ENCODE measurements around the gene COMMD1. TPM values are rescaled to one million over a fixed set of nuclear protein-coding genes. Genes with fewer than 3 reads are reported as not detected.

Gene COMMD1
- total RNA-seq, 6 donors from 2014 or later = 27.0 to 59.7 (median 35.6) TPM

DNA sequence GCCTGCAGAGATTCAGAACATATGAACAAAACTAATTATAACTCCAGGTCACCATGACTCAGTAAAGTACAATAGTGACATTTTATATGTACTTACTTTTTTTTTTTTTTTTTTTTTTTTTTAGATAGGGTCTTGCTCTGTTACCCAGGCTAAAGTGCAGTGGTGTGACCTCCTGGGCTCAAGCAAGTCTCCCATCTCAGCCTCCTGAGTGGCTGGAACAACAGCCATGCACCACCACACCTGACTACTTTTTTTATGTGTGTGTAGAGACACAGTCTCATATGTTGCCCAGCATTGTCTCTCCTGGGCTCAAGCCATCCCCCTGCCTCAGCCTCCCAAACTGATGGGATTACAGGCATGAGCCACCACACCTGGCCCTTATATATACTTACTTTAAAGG lies 159.8 kb downstream of the COMMD1 start:
- no peaks in the 10 kb centered on the region for H3K4me1 ChIP-seq
- H3K36me3 ChIP-seq = no peaks in the 10 kb centered on the region
- no peaks in the 10 kb centered on the region for H3K27me3 ChIP-seq
- ATAC-seq (ENCODE audit: low FRiP score in 2 of 2) (no peak), DNase-seq (no peak)
- no peak for TF ChIP-seq POLR2A (IDR thresholded peaks at IDR 0.05)
- TF ChIP-seq, protein P1, sequence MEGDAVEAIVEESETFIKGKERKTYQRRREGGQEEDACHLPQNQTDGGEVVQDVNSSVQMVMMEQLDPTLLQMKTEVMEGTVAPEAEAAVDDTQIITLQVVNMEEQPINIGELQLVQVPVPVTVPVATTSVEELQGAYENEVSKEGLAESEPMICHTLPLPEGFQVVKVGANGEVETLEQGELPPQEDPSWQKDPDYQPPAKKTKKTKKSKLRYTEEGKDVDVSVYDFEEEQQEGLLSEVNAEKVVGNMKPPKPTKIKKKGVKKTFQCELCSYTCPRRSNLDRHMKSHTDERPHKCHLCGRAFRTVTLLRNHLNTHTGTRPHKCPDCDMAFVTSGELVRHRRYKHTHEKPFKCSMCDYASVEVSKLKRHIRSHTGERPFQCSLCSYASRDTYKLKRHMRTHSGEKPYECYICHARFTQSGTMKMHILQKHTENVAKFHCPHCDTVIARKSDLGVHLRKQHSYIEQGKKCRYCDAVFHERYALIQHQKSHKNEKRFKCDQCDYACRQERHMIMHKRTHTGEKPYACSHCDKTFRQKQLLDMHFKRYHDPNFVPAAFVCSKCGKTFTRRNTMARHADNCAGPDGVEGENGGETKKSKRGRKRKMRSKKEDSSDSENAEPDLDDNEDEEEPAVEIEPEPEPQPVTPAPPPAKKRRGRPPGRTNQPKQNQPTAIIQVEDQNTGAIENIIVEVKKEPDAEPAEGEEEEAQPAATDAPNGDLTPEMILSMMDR (IDR thresholded peaks at IDR 0.05) = no peak
- no peak for TF ChIP-seq POLR2AphosphoS5 (IDR thresholded peaks at IDR 0.05)
- no peak for TF ChIP-seq EP300 (IDR thresholded peaks at IDR 0.05)
- no peaks in the 10 kb centered on the region for H3K9me3 ChIP-seq
- H3K4me3 ChIP-seq = no peak overlapping the region
- H3K27ac ChIP-seq = no peak overlapping the region

DNA sequence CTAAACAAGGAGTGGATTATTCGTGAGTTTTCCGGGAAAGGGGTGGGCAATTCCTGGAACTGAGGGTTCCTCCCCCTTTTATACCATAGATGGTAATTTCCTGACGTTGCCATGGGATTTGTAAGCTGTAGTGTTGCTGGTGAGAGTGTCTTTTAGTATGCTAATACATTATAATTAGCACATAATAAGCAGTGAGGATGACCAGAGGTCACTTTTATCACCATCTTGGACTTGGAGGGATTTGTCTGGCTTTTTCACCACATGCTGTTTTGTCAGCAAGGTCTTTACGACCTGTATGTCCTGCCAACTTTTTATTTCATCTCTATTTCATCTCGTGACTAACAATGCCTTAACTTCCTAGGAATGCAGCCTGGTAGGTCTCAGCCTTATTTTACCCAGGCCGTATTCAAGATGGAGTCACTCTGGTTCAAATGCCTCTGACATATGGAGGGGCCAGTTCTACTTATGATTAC lies 165.7 kb downstream of the COMMD1 start:
- H3K4me3 ChIP-seq = no peak overlapping the region
- ATAC-seq (ENCODE audit: low FRiP score in 2 of 2) (no peak), DNase-seq (no peak)
- H3K27ac ChIP-seq = no peak overlapping the region
- WGBS, 2 donors = 93 to 95% methylated on average over 6 of the region's 6 CpGs
- peaks cover 0 to 8% (median 7%) of the 10 kb centered on the region in 4 donors for H3K9me3 ChIP-seq
- no peaks in the 10 kb centered on the region for H3K4me1 ChIP-seq
- H3K36me3 ChIP-seq = peaks cover 0 to 4% (median 0%) of the 10 kb centered on the region in 4 donors
- TF ChIP-seq, protein P1 (IDR thresholded peaks at IDR 0.05) = no peak
- no peak for TF ChIP-seq POLR2A (IDR thresholded peaks at IDR 0.05)
- TF ChIP-seq EP300 (IDR thresholded peaks at IDR 0.05) = no peak
- no peak for TF ChIP-seq POLR2AphosphoS5 (IDR thresholded peaks at IDR 0.05)
- H3K27me3 ChIP-seq = no peaks in the 10 kb centered on the region

DNA sequence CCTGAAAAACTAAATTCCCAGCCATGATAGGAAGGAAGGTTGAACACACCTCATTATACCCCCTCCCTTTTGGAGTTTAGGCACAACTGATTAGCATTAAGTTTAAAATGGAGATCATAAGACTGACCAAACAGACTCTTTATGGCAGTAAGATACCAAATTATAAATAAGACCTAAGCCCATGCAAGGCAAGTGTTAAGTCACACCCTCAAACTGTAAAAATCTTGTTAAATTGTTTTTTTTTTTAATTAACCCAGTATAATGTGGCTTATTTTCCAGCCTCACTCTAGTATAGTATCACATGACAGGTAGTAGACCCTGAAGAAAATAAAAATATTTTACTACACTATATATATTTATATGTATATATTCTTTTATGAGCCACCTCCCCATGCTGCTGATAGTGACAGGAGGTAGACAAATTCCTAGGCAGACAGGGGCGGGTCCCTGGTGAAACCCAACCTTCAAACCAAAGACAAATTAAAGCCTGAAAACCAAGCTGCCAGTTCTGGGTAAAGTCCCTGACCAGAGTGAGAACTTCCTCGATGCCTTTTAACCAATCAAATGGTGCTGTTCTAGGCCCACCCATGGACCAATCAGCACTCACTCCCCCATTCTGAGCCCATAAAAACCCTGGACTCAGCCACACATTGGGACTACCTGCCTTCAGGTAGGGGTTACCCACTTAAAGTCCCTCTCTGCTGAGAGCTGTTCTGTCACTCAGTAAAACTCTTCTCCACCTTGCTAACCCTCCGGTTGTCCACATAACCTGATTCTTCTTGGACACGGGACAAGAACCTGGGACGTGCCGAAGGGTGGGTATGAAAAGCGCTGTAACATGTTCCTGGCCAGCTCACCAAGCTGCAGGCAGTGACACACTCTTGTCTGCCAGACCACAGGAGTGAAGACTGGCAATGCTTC lies 166.5 kb downstream of the COMMD1 start:
- H3K4me3 ChIP-seq = no peak overlapping the region
- H3K4me1 ChIP-seq = no peaks in the 10 kb centered on the region
- peaks cover 0 to 8% (median 7%) of the 10 kb centered on the region in 4 donors for H3K9me3 ChIP-seq
- 98 to 100% methylated on average over 7 of the region's 7 CpGs for WGBS, 2 donors
- no peak overlapping the region for H3K27ac ChIP-seq
- DNase-seq (no peak), ATAC-seq (ENCODE audit: low FRiP score in 2 of 2) (no peak)
- no peak for TF ChIP-seq POLR2A (IDR thresholded peaks at IDR 0.05)
- no peak for TF ChIP-seq POLR2AphosphoS5 (IDR thresholded peaks at IDR 0.05)
- no peak for TF ChIP-seq EP300 (IDR thresholded peaks at IDR 0.05)
- TF ChIP-seq, protein P1 (IDR thresholded peaks at IDR 0.05) = no peak
- peaks cover 0 to 4% (median 0%) of the 10 kb centered on the region in 4 donors for H3K36me3 ChIP-seq
- no peaks in the 10 kb centered on the region for H3K27me3 ChIP-seq

DNA sequence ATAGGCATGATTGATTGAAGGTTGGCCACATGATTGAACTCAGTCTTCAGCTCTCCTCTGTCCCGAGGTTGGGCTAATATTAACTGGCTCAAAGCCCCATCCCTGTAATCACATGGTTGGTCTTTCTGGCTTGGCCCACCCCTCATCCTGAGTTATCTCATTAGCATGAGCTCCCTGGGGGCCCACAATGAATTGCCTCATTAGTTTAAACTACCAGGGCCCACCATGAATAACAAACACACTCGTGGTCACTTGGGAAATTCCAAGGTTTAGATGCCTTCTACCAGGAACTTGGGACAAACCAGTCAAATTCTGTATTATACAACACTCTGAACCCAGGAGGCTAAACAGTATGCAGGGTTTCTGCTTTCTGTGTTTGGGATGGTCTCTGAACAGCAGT lies 168.8 kb downstream of the COMMD1 start:
- H3K27me3 ChIP-seq = no peaks in the 10 kb centered on the region
- H3K4me3 ChIP-seq = no peak overlapping the region
- DNase-seq = no peak
- H3K36me3 ChIP-seq = peaks cover 0 to 4% (median 0%) of the 10 kb centered on the region in 4 donors
- no peak for TF ChIP-seq POLR2AphosphoS5 (IDR thresholded peaks at IDR 0.05)
- TF ChIP-seq, protein P1 (IDR thresholded peaks at IDR 0.05) = no peak
- TF ChIP-seq POLR2A (IDR thresholded peaks at IDR 0.05) = no peak
- TF ChIP-seq EP300 (IDR thresholded peaks at IDR 0.05) = no peak
- H3K9me3 ChIP-seq = peaks cover 0 to 8% (median 7%) of the 10 kb centered on the region in 4 donors
- ATAC-seq (ENCODE audit: low FRiP score in 2 of 2) = no peak
- WGBS, 2 donors = 84 to 100% methylated on average over 2 of the region's 2 CpGs
- no peaks in the 10 kb centered on the region for H3K4me1 ChIP-seq
- no peak overlapping the region for H3K27ac ChIP-seq
